IPS-18a (cell line): ENCODE data around the gene GJA10.
"Not testable (repeated sequence)": the region's sequence is repeated elsewhere in the genome, so short reads cannot be mapped to it uniquely, and the experiment has no call there.

Experiments
- H3K27ac ChIP-seq: one replicate; pipeline ENCODE4 v1.5.1; 2013; ENCODE audit warnings: low read length
- H3K27me3 ChIP-seq: one replicate; pipeline ENCODE4 v1.6.1; 2013; ENCODE audit warnings: mild to moderate bottlenecking, low read length; ENCODE audit not compliant: control insufficient read depth, insufficient read depth
- H3K36me3 ChIP-seq: one replicate; pipeline ENCODE4 v1.6.1; 2013; ENCODE audit warnings: low read depth, low read length; ENCODE audit not compliant: control insufficient read depth
- H3K4me1 ChIP-seq: one replicate; pipeline ENCODE4 v1.6.1; 2013; ENCODE audit warnings: low read depth, low read length; ENCODE audit not compliant: control insufficient read depth
- H3K4me3 ChIP-seq: one replicate; pipeline ENCODE4 v1.5.1; 2013; ENCODE audit warnings: low read length
- H3K9ac ChIP-seq: one replicate; pipeline ENCODE4 v1.6.1; 2013; ENCODE audit warnings: mild to moderate bottlenecking, low read length, moderate library complexity
- H3K9me3 ChIP-seq: one replicate; pipeline ENCODE4 v1.6.1; 2013; ENCODE audit warnings: low read depth, low read length; ENCODE audit not compliant: control insufficient read depth

The GJA10 gene

DNA sequence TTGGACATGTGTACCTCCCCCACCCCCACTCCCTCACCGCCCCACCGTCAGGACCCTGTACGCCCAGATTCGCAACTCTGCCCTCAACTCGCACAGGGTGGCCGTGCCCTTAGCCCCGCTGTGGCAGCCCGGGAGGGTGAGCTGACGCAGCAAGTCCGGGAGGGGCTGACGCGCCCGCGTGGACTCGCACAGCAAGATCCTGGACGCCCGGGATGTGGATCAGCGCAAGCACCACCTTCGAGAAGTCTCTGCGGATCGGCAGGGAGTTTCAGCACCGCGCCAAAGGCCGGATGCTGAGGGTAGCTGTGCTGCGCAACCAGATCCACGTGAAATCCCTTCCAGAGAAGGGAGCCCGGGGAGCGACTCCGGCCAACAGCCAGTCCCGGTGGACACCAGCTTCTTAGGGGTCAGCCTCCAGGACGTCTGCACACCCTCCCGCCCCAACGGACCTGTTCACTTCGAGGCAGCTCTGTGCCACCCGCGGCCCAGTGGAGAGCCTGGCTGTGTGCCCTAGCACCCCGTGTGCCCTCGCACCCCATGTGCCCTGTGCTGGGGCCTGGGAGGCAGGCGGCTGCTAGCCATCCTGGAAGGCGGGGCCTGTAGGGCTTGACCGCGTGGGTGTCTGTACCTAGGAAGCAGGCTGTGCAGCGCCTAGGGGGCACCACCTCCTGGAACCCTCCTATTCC lies 6.7 kb upstream of the GJA10 start:
- peaks cover 4% of the 10 kb centered on the region for H3K4me1 ChIP-seq
- H3K36me3 ChIP-seq, result no peaks in the 10 kb centered on the region
- no peaks in the 10 kb centered on the region for H3K9me3 ChIP-seq
- H3K27ac ChIP-seq, result no peak overlapping the region
- no peaks in the 10 kb centered on the region for H3K27me3 ChIP-seq
- no peak overlapping the region for H3K4me3 ChIP-seq
- H3K9ac ChIP-seq, result no peak overlapping the region

DNA sequence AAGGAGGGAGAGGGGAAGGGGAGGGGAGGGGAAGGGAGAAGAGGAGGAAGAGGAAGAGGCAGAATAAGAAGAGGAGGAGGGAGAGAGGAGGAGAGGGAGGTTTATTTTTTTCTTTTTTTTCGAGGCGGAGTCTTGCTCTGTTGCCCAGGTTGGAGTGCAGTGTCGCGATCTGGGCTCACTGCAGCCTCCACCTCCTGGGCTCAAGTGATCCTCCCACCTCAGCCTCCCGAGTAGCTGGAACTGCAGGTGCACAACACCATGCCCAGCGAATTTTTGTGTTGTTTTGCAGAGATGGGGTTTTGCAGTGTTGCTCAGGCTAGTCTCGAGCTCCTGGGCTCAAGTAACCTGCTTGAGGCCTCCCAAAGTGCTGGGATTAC lies 6.1 kb upstream of the GJA10 start:
- no peaks in the 10 kb centered on the region for H3K27me3 ChIP-seq
- H3K4me3 ChIP-seq, result no peak overlapping the region
- H3K36me3 ChIP-seq, result no peaks in the 10 kb centered on the region
- H3K9ac ChIP-seq, result no peak overlapping the region
- peaks cover 4% of the 10 kb centered on the region for H3K4me1 ChIP-seq
- no peak overlapping the region for H3K27ac ChIP-seq
- H3K9me3 ChIP-seq, result no peaks in the 10 kb centered on the region

DNA sequence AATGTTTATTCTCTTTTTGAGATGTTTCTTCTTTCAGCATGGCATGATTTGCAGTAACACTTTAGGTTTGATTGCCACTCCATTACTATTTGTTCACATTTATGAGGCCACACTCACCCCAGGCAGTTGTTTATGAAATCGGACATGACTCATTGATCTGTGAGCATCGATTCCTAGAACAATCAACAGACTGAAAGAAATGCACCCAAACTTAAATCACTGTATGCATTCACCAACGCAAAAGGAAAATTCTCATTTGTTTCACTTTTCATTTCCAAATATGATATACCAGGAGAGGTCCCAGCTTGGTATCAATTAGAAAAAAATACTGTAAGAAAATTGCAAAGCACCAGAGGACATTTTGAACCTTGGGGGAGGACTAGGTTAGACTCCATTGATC lies 5.4 kb upstream of the GJA10 start:
- no peak overlapping the region for H3K4me3 ChIP-seq
- no peaks in the 10 kb centered on the region for H3K27me3 ChIP-seq
- H3K4me1 ChIP-seq, result peaks cover 4% of the 10 kb centered on the region
- H3K36me3 ChIP-seq, result no peaks in the 10 kb centered on the region
- H3K9ac ChIP-seq, result no peak overlapping the region
- H3K27ac ChIP-seq, result no peak overlapping the region
- no peaks in the 10 kb centered on the region for H3K9me3 ChIP-seq

DNA sequence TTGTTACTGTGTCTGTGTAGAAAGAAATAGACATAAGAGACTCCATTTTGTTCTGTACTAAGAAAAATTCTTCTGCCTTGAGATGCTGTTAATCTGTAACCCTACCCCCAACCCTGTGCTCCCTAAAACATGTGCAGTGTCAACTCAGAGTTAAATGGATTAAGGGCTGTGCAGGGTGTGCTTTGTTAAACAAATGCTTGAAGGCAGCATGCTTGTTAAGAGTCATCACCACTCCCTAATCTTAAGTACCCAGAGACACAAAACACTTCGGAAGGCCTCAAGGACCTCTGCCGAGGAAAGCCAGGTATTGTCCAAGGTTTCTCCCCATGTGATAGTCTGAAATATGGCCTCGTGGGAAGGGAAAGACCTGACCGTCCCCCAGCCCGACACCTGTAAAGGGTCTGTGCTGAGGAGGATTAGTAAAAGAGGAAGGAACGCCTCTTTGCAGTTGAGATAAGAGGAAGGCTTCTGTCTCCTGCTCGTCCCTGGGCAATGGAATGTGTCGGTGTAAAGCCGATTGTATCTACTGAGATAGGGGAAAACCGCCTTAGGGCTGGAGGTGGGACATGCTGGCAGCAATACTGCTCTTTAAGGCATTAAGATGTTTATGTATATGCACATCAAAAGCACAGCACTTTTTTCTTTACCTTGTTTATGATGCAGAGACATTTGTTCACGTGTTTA lies 3.3 kb upstream of the GJA10 start:
- not testable (repeated sequence) for H3K27me3 ChIP-seq, H3K4me1 ChIP-seq, H3K9ac ChIP-seq, H3K9me3 ChIP-seq, H3K27ac ChIP-seq, H3K36me3 ChIP-seq
- H3K4me3 ChIP-seq, result peak overlapping the region; percentile 19

DNA sequence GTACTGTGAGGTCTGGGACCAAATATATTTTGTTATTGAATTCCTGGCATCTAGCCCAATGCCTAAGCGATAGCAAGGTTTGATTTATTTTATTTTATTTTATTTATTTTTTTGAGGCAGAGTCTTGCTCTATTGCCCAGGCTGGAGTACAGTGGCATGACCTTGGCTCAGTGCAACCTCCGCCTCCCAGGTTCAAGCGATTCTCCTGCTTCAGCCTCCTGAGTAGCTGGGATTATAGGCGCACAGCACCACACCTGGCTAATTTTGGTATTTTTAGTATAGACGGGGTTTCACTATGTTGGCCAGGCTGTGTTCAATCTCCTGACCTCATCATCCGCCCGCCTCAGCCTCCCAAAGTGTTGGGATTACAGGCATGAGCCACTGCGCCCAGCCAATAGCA lies 1.7 kb upstream of the GJA10 start:
- not testable (repeated sequence) for H3K27me3 ChIP-seq, H3K9me3 ChIP-seq, H3K27ac ChIP-seq, H3K4me3 ChIP-seq, H3K9ac ChIP-seq, H3K36me3 ChIP-seq
- peaks cover 19% of the 10 kb centered on the region for H3K4me1 ChIP-seq

DNA sequence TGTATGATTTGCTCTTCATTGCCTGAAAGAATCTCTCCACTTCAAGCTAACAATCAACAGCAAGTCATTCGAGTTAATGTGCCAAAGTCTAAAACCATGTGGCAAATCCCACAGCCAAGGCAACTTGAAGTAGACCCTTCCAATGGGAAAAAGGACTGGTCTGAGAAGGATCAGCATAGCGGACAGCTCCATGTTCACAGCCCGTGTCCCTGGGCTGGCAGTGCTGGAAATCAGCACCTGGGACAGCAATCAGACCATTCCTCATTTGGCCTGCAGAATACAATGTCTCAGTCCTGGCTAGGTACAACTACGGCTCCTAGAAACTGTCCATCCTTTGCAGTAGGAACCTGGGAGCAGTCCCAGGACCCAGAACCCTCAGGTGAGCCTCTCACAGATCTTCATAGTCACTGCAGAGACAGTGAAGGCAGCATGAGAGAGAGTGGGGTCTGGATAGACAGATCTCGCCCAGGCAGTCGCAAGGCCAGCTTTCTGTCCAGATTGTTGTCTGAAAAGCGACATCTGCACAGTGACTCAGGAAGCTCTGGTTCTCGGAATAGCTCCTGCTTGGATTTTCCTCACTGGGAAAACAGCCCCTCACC lies 1.1 kb downstream of the GJA10 start:
- Histone ChIP-seq H3K36me3 (no peaks in the 10 kb centered on the region), H3K27ac (no peak overlapping the region), H3K27me3 (no peaks in the 10 kb centered on the region), H3K9ac (no peak overlapping the region), H3K9me3 (no peaks in the 10 kb centered on the region), H3K4me1 (peaks cover 19% of the 10 kb centered on the region), H3K4me3 (no peak overlapping the region)

DNA sequence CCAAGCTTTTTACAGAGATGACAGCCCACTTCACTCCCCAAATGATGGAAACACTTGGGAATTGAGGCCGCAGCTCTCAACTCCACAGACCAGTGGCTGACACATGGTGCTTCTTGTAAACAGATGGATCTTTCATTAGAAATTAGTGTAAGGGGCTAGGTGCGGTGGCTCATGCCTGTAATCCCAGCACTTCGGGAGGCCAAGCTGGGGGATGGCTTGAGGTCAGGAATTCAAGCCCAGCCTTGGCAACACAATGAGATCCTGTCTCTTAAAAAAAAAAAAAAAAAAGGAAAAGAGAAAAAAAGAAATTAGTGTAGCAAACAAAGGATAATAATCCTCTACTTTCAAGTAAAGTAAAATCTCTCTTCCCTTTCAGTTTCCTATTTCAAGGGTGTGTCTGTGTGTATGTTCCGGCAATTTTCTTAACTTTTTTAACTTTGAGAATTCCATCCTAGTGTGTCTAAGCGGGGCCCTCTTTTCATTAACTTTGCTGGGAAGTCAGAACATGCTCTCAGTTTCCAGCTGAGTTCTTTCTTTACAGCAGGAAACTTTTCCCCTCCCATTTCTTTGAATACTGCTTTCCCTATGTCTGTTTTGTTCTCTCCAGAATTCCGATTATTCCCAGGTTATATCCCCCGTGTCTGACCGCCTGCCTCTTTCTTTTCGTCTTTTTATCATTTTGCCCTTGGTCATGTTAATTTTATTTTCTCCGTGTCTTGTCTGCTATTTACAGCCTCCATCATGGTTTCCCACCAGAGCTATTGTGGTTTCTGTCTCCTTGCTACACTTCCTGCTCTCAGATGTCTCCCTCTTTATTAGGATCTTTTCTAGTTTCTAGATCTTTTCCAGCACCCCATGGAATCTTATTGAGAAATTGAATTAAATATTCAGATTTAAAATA lies 16.0 kb downstream of the GJA10 start:
- H3K9ac ChIP-seq, H3K36me3 ChIP-seq, H3K27me3 ChIP-seq, H3K27ac ChIP-seq, H3K9me3 ChIP-seq, H3K4me3 ChIP-seq: not testable (repeated sequence)
- peaks cover 11% of the 10 kb centered on the region for H3K4me1 ChIP-seq

DNA sequence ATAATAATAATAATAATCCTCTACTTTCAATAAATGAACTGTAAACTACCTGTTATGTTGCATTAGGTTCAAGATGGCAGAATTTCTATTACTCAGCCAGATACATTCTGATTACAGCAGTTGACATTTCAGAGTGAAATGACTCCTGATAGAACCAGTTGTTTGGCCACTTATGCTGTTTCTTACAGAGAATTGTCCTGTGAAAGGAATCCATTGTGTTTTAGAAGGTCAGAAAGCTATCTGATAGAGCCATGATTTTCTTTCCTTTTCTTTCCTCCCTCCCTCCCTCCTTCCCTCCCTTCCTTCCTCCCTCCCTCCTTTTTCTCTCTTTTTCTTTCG lies 16.6 kb downstream of the GJA10 start:
- Histone ChIP-seq H3K9me3 (no peaks in the 10 kb centered on the region), H3K9ac (no peak overlapping the region), H3K36me3 (no peaks in the 10 kb centered on the region), H3K27ac (no peak overlapping the region), H3K4me1 (peaks cover 11% of the 10 kb centered on the region), H3K4me3 (no peak overlapping the region), H3K27me3 (no peaks in the 10 kb centered on the region)

DNA sequence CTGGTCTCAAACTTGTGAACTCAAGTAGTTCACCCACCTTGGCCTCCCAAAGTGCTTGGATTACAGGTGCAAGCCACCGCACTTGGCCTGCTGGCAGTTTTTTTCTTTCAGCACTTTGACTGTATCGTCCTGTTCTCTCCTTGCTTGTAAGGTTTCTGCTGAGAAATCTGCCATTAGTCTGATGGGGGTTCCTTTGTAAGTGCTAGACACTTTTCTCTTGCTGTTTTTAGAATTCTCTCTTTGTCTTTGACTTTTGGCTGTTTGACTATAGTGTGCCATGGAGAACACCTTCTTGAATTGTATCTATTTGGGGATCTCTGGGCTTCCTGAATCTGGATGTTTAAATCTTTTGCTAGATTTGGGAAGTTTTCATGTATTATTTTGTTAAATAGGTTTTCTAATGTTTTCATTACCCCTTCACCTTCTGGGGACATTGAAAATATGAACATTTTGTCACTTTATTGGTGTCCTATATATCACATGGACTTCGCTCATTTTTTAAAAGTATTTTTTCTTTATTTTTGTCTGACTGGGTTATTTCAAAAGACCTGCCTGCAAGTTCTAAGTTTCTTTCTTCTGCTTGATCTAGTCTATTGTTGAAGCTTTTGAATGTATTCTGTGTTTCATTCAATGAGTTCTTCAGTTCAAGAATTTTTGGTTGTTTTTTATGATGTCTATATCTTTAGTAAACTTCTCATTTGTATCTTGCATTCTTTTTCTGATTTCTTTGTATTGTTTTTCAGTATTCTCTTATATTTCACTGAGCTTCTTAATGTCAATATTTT lies 22.1 kb downstream of the GJA10 start:
- Histone ChIP-seq H3K27me3 (no peaks in the 10 kb centered on the region), H3K9me3 (no peaks in the 10 kb centered on the region)

DNA sequence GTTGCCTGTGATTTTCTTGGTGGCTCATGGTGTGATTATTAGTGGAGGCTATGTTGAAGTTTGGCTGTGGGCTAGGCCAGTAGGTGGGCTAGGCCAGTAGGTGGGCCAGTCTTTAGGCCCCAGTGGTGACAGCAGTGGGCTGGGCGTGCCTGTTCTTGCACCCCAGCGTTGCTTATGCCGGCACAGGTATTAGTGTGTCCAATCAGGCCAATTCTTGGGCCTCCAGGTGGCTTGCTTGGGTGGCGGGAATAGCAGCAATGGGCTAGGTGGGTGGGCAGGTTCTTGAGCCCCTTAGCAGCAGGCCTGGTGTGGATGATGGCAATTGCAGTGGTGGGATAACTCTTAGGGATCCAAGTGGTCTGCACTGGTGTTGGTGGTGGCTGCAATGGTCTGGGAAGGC lies 22.9 kb downstream of the GJA10 start:
- Histone ChIP-seq H3K9me3 (no peaks in the 10 kb centered on the region), H3K27ac (no peak overlapping the region), H3K4me3 (no peak overlapping the region), H3K36me3 (no peaks in the 10 kb centered on the region), H3K27me3 (no peaks in the 10 kb centered on the region), H3K9ac (no peak overlapping the region), H3K4me1 (no peaks in the 10 kb centered on the region)

More for the DNA sequence above, 22.1 kb downstream of the GJA10 start:
- Histone ChIP-seq H3K4me1 (no peaks in the 10 kb centered on the region), H3K4me3 (no peak overlapping the region), H3K27ac (no peak overlapping the region), H3K36me3 (no peaks in the 10 kb centered on the region), H3K9ac (no peak overlapping the region)

DNA sequence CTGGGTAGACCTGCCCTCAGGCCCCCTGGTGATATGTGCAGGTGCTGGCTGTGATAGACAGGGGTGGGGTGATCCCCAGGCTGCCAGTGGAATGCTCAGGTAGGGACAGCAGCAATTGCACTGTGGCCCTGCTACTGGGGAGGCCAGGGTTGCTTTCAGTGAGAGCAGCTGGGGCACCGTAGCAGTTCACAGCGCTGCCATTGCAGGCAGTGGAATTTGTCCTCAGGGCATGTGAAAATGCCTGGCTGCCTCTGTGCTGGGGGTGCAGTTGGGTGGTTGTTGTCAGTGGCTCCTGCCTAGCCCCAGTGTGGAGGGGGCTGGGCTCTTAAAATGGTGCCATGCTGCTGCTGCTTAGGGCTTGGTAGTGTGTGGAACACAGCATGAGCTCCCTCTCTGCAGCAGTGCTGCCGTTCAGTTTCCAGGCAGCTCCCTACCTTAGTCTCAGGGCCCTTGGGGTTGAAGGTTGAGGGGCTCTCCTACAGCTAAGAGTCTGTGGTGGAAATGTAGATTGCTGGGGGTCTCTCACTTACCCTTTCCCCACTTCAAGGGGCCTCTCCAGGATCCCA lies 23.6 kb downstream of the GJA10 start:
- Histone ChIP-seq H3K9me3 (no peaks in the 10 kb centered on the region), H3K36me3 (no peaks in the 10 kb centered on the region), H3K27ac (no peak overlapping the region), H3K9ac (no peak overlapping the region), H3K27me3 (no peaks in the 10 kb centered on the region), H3K4me1 (no peaks in the 10 kb centered on the region), H3K4me3 (no peak overlapping the region)
